Esophagus squamous epithelium (tissue), 5 donors: ENCODE results near the gene CREB3L1. TPM values are rescaled to one million over a fixed set of nuclear protein-coding genes. Genes with fewer than 3 reads are reported as not detected.
A peak's percentile ranks its signal among the peaks of the same experiment; 100 is the strongest.

Source experiments
- DNase-seq: peaks from one replicate; lab custom pipeline; 2025; lab: John Stamatoyannopoulos, UW
- H3K27ac ChIP-seq, 4 donors: fragments of 200-600 bp; sonication (generic); one replicate each; pipeline ENCODE4 v1.5.1; 2016 to 2019; ENCODE audit warnings: mild to moderate bottlenecking in 1 of 4
- H3K27me3 ChIP-seq, 4 donors: fragments of 200-600 bp; sonication (generic); 1 replicate in 3 of 4; 2 replicates in 1 of 4; pipeline versions ENCODE4 v1.5.1 to v1.6.0; 2017 to 2021; ENCODE audit warnings: antibody characterized with exemption in 1 of 4
- H3K36me3 ChIP-seq, 3 donors: fragments of 200-600 bp; sonication (generic); one replicate each; pipeline ENCODE4 v1.5.1; 2016 to 2019
- H3K4me1 ChIP-seq, 3 donors: fragments of 200-600 bp; sonication (generic); one replicate each; pipeline ENCODE4 v1.5.1; 2017 to 2019
- H3K4me3 ChIP-seq, 4 donors: fragments of 200-600 bp; sonication (generic); 1 replicate in 3 of 4; 2 replicates in 1 of 4; pipeline ENCODE4 v1.5.1; 2016 to 2019; ENCODE audit warnings: mild to moderate bottlenecking in 2 of 4, moderate library complexity in 1 of 4
- H3K9me3 ChIP-seq, 3 donors: fragments of 200-600 bp; sonication (generic); one replicate each; pipeline ENCODE4 v1.5.1; 2016 to 2019
- CTCF ChIP-seq, 6 experiments: fragments of 450-650 bp in 4 of 6; fragments of 200-600 bp in 2 of 6; sonication (generic) in 2 of 6; IDR thresholded peaks; one replicate each; pipeline ENCODE4 v1.5.1; 2016 to 2019; ENCODE audit warnings: antibody characterized with exemption in 6 of 6, mild to moderate bottlenecking in 4 of 6, moderate library complexity in 4 of 6
- POLR2A ChIP-seq, 4 donors: fragments of 450-650 bp; IDR thresholded peaks; one replicate each; pipeline ENCODE4 v1.6.1; 2017; ENCODE audit warnings: antibody characterized with exemption in 4 of 4, mild to moderate bottlenecking in 4 of 4, moderate library complexity in 3 of 4
- WGBS, 2 donors: methylation state at CpG; one replicate each; pipeline ENCODE4 v1.1.5; 2018; 5-methylcytosine and 5-hydroxymethylcytosine counted together
- intact Hi-C: fragments of 100-400 bp; cut with DNase I; formaldehyde crosslinking; loops from one replicate; pipeline ENCODE4 v1.15.0; 2022
- total RNA-seq, 4 donors: library from RNA; depleted of rRNA; stranded (reverse); fragments of >200 nt; gene quantifications; one replicate each; pipeline ENCODE4 v1.1.0, GENCODE V29; 2016
- donor health status: DM: yes; HTN: yes; CAD: no.

The CREB3L1 gene
- total RNA-seq, 4 donors from 2014 or later, result 0.13 to 2.1 (median 0.63) TPM

- Histone ChIP-seq H3K4me3 (peak overlapping the region; percentile 13 to 70 (median 42)), H3K27ac (no peak overlapping the region), H3K4me1 (peaks cover 9 to 30% (median 17%) of the 10 kb centered on the region in 3 donors), H3K36me3 (no peaks in the 10 kb centered on the region), H3K27me3 (peaks cover 12 to 65% (median 17%) of the 10 kb centered on the region in 4 donors), H3K9me3 (no peaks in the 10 kb centered on the region)
- 8% methylated on average over 7 of the region's 99 CpGs; no CpG with 5 or more reads in 1 of the 2 donors for WGBS, 2 donors
- no peak for DNase-seq
- intact Hi-C loops, result no loop called here
- no peak for TF ChIP-seq CTCF (IDR thresholded peaks at IDR 0.05)
- no peak for TF ChIP-seq POLR2A (IDR thresholded peaks at IDR 0.05)
These were observed 55.3 kb downstream of the CREB3L1 start for GRCh38 chr11:46332568-46333393.

GRCh38 chr11:46333394-46333947, 56.0 kb downstream of the CREB3L1 start:
- TF ChIP-seq CTCF (IDR thresholded peaks at IDR 0.05) (no peak), POLR2A (IDR thresholded peaks at IDR 0.05) (no peak)
- peaks cover 12 to 65% (median 17%) of the 10 kb centered on the region in 4 donors for H3K27me3 ChIP-seq
- peaks cover 10 to 34% (median 17%) of the 10 kb centered on the region in 3 donors for H3K4me1 ChIP-seq
- no peaks in the 10 kb centered on the region for H3K9me3 ChIP-seq
- no peak for DNase-seq
- intact Hi-C loops, result no loop called here
- H3K4me3 ChIP-seq, result peak overlapping the region; percentile 13 to 70 (median 42)
- 14 to 39% methylated on average over 3 to 15 of the region's 25 CpGs for WGBS, 2 donors
- no peaks in the 10 kb centered on the region for H3K36me3 ChIP-seq
- no peak overlapping the region for H3K27ac ChIP-seq

GRCh38 chr11:46334211-46334610, 56.7 kb downstream of the CREB3L1 start:
- Histone ChIP-seq H3K4me3 (no peak overlapping the region), H3K4me1 (peaks cover 17 to 41% (median 25%) of the 10 kb centered on the region in 3 donors), H3K27me3 (peaks cover 12 to 64% (median 17%) of the 10 kb centered on the region in 4 donors), H3K36me3 (no peaks in the 10 kb centered on the region), H3K27ac (no peak overlapping the region), H3K9me3 (no peaks in the 10 kb centered on the region)
- TF ChIP-seq CTCF (IDR thresholded peaks at IDR 0.05), result no peak
- DNase-seq, result no peak
- intact Hi-C loops, result no loop called here
- 81 to 100% methylated on average over 1 to 2 of the region's 3 CpGs for WGBS, 2 donors

- peaks cover 23 to 52% (median 25%) of the 10 kb centered on the region in 3 donors for H3K4me1 ChIP-seq
- 87 to 100% methylated on average over 5 of the region's 6 CpGs for WGBS, 2 donors
These were observed 57.8 kb downstream of the CREB3L1 start for GRCh38 chr11:46335271-46335670.

More at GRCh38 chr11:46335271-46335670, 57.8 kb downstream of the CREB3L1 start:
- H3K27me3 ChIP-seq, result peaks cover 12 to 53% (median 17%) of the 10 kb centered on the region in 4 donors
- no peaks in the 10 kb centered on the region for H3K9me3 ChIP-seq
- intact Hi-C loops, result no loop called here
- no peak overlapping the region for H3K27ac ChIP-seq
- TF ChIP-seq CTCF (IDR thresholded peaks at IDR 0.05), result no peak
- no peak for DNase-seq
- H3K4me3 ChIP-seq, result no peak overlapping the region
- H3K36me3 ChIP-seq, result no peaks in the 10 kb centered on the region
